BJ (cell line): Measurements from ENCODE around the gene KANK2. TPM values are rescaled to one million over a fixed set of nuclear protein-coding genes. Genes with fewer than 3 reads are reported as not detected.

ENCODE experiments used
- CTCF ChIA-PET: fragments of 350-600 bp; formaldehyde crosslinking; extraction: SDS; loops from one replicate; lab custom pipeline; 2021; ENCODE audit warnings: antibody characterized with exemption, inconsistent platforms; lab: Yijun Ruan, JAX
- POLR2A ChIA-PET: fragments of 300-600 bp; sonication (Branson Sonifier 250); formaldehyde crosslinking; extraction: SDS; loops from one replicate; lab custom pipeline; 2021; ENCODE audit warnings: antibody characterized with exemption; lab: Charles Lee
- DNase-seq: peaks from one replicate; pipeline ENCODE4 v3.0.0-alpha.2; 2011; ENCODE audit warnings: low read depth
- H3K27me3 ChIP-seq: 2 replicates; pipeline ENCODE4 v1.6.0; 2011; ENCODE audit warnings: low read length; ENCODE audit not compliant: control insufficient read depth, insufficient read depth
- H3K36me3 ChIP-seq: 2 replicates; pipeline ENCODE4 v1.5.1; 2011; ENCODE audit warnings: low read length; ENCODE audit not compliant: control insufficient read depth, insufficient read depth
- H3K4me3 ChIP-seq: 2 replicates; pipeline ENCODE4 v1.5.1; 2011; ENCODE audit warnings: low read depth, mild to moderate bottlenecking, control low read depth, low read length
- polyA plus RNA-seq: library from polyadenylated mRNA; depleted of rRNA; stranded (reverse); fragments of >200 nt; gene quantifications from 2 replicates; pipeline ENCODE4 v1.2.3, GENCODE V29; 2011
- TF ChIP-seq, protein P1 (sequence below): IDR thresholded peaks from 2 replicates; pipeline ENCODE4 v1.5.1; 2011; ENCODE audit warnings: low read depth, mild to moderate bottlenecking, control low read depth, inconsistent platforms, low read length, moderate library complexity; ENCODE audit not compliant: insufficient read depth

KANK2 gene
- polyA plus RNA-seq, 1 experiment: 176 TPM

DNA sequence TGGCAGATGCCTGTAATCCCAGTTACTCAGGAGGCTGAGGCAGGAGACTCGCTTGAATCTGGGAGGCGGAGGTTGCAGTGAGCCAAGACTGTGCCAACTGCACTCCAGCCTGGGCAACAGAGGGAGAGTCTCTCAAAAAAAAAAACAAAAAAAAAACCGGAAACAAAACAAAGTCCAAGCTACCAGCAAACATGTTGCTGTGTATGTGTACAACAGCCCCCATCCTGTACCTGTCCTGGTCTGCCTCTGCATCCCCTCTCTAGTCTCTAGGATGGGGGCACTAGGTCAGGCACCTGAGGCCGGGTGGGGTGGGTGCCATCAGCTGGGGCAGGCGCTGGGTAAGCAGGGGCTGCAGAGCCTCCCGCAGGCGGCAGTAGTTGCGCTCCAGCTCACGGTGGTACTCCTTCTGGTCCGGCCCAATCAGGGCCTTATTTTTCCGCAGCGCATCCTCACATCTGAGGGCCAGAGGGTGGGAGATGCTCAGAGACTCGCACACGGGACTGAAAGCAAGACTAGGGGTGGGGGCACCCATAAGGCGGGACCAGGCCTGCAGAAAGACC, 2.8 kb upstream of the KANK2 start:
- ChIA-PET POLR2A (no interaction called here), CTCF (interaction anchor here (1.2 to 5.6 kb wide), 2 partner anchors 62 to 70 kb away, joined by 3 to 57 read pairs; no protein-coding TSS in a partner anchor)

DNA sequence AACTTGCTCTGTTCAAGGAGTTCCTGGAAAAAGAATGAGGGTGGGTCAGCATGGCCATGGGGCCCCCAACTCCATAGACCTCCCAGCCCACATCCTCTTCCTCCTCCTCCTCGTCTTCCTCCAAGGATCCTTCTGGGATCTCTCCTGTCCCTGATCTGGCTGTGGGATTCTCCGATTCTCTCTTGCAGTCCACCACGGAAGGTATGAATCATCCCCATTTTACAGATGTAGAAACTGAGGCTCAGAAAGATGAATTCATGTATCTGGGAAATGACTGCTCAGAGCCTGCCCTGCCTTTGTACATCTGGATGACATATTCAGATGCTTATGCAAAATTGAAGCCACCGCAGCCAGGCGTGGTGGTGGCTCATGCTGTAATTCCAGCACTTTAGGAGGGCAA, 2.2 kb upstream of the KANK2 start:
- ChIA-PET CTCF (interaction anchor here (0.6 to 5.6 kb wide), 5 partner anchors 9 to 242 kb away, joined by 3 to 57 read pairs (median 3); no protein-coding TSS in a partner anchor), POLR2A (no interaction called here)
- Histone ChIP-seq H3K27me3 (no peaks in the 10 kb centered on the region), H3K4me3 (no peak overlapping the region), H3K36me3 (peaks cover 9% of the 10 kb centered on the region)
- TF ChIP-seq, protein P1, sequence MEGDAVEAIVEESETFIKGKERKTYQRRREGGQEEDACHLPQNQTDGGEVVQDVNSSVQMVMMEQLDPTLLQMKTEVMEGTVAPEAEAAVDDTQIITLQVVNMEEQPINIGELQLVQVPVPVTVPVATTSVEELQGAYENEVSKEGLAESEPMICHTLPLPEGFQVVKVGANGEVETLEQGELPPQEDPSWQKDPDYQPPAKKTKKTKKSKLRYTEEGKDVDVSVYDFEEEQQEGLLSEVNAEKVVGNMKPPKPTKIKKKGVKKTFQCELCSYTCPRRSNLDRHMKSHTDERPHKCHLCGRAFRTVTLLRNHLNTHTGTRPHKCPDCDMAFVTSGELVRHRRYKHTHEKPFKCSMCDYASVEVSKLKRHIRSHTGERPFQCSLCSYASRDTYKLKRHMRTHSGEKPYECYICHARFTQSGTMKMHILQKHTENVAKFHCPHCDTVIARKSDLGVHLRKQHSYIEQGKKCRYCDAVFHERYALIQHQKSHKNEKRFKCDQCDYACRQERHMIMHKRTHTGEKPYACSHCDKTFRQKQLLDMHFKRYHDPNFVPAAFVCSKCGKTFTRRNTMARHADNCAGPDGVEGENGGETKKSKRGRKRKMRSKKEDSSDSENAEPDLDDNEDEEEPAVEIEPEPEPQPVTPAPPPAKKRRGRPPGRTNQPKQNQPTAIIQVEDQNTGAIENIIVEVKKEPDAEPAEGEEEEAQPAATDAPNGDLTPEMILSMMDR: no peak
- no peak for DNase-seq

More for the DNA sequence above, 2.8 kb upstream of the KANK2 start:
- H3K4me3 ChIP-seq: no peak overlapping the region
- TF ChIP-seq, protein P1: no peak
- H3K27me3 ChIP-seq: no peaks in the 10 kb centered on the region
- DNase-seq: no peak
- peaks cover 9% of the 10 kb centered on the region for H3K36me3 ChIP-seq

DNA sequence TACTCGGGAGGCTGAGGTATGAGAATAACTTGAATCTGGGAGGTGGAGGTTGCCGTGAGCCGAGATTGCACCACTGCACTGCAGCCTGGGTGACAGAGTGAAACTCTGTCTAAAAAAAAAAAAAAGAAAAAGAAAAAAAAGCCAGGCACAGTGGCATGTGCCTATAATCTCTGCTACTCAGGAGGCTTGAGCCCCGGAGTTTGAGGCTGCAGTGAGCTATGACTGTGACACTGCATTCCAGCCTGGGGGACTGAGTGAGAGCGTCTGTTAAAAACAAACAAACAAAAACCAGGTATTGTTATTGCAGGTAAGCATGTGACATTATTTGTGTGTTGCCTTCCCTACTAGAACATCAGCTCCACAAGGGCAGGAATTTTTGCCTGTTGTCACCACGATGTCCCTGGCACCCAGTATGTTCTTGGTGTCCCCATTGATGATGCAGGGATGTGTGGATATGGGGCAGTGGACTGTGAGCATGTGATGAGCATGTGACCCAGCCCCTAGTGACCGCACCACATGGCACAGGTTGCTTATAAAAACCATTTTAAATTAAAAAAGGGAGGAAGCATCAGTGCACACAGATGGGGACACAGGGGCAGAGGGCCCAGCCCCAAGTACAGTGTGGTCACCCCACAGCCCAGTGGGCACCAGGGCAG, 1.6 kb upstream of the KANK2 start:
- ChIA-PET CTCF (interaction anchor here (0.6 to 2.2 kb wide), 5 partner anchors 9 to 242 kb away, joined by 3 to 13 read pairs (median 3); no protein-coding TSS in a partner anchor), POLR2A (no interaction called here)
- H3K4me3 ChIP-seq: no peak overlapping the region
- H3K27me3 ChIP-seq: no peaks in the 10 kb centered on the region
- TF ChIP-seq, protein P1: no peak
- H3K36me3 ChIP-seq: peaks cover 12% of the 10 kb centered on the region
- DNase-seq: no peak

DNA sequence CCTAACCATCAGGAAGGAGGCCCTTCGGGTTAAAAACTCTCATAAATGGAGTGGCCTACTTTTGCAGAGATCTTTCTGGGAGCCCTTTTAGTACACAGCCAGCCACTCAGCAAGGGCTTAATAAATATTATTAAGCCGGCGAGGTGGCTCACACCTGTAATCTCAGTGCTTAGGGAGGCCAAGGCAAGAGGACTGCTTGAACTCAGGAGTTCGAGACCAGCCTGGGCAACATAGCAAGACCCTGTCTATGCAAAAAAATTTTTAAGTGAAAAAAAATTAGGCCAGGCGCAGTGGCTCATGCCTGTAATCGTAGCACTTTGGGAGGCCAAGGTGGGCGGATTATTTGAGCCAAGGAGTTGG, 810 bp upstream of the KANK2 start:
- TF ChIP-seq, protein P1: no peak
- ChIA-PET CTCF (interaction anchor here (0.9 to 2.2 kb wide), 5 partner anchors 10 to 60 kb away, joined by 3 to 13 read pairs (median 3); no protein-coding TSS in a partner anchor), POLR2A (no interaction called here)
- H3K27me3 ChIP-seq: no peaks in the 10 kb centered on the region
- DNase-seq: no peak
- H3K4me3 ChIP-seq: no peak overlapping the region
- peaks cover 20% of the 10 kb centered on the region for H3K36me3 ChIP-seq
